ENCODE data around the gene CRTC2.

CRTC2 gene

DNA sequence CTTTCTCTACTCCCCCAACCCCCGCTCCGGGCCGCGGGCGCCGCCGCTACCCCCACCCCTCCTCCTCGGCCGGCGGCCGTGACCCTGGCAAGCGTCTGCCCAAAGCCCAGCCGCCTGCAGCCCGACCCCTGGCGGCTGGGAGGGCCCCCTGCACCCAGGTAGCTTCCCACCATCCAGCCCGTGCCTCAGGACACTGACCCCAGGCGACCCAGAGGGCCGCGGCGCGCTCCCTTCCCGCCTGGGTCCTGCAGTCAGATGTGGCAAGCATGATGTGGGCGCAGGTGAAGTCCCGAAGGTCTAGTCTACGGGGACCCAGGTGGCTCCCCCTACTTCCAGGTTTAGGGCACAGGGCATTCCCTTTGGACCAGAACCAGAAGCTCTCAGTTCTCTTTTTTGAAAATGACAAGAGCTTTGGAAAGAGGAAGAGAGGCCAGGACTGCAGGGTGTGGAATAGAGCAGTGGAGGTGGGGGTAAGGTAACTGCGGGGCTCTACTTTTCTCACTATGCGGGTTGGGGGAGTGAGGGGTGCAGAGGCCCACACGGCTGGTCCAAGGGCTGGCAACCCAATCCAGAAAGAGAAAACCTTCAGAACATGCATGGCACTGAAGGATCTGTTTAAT, 11.7 kb downstream of the CRTC2 start, which contains the start of gene DENND4B:
TSS of gene DENND4B (minus strand) at position 97 of the 620 bp plus-strand sequence. CDS start 2,344 bp downstream, outside the sequence.
- DNase-seq (ENCODE audit: low spot score) = peak; percentile 74

DNA sequence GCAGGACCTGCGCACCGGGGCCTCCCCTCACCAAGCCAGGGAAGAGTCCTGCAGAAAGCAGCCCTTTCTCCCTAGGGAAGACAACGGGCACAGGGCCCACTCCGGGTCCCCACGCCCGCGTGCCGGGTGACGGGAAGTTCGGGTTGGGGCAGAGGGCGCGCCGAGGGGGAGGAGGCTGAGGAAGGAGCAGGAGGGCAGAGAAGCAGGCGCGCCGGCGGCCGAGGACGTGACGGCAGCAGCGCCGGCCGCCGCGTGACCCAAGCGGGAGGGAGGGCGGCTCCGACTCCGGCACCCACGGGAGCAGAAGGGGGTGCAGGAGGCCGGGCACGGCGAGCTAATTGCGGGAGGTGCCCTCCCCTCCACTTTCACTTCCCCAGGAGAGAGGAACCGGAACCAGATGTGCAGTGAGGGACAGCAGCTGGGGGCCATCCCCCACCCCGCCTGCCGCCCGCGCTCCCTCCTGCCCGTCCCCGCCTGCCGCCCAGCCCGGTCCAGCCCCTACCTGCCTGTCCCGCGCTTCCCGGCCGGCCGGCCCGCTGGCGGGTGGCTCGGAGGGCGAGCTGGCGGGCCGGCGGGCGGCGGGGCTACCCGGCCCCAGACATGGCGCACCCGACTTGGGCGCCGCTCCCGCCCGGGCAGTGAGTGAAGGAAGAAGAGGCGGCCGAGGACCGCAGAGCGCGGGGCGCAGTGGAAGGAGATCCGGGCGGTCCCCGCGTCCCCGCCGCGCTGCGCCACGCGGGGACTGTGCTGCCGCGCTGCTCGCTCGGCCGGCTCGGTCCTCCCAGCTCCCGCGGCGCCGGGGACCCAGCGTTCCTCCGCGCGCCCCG, 12.4 kb downstream of the CRTC2 start:
- DNase-seq (ENCODE audit: low spot score) = peak; percentile 73

DNA sequence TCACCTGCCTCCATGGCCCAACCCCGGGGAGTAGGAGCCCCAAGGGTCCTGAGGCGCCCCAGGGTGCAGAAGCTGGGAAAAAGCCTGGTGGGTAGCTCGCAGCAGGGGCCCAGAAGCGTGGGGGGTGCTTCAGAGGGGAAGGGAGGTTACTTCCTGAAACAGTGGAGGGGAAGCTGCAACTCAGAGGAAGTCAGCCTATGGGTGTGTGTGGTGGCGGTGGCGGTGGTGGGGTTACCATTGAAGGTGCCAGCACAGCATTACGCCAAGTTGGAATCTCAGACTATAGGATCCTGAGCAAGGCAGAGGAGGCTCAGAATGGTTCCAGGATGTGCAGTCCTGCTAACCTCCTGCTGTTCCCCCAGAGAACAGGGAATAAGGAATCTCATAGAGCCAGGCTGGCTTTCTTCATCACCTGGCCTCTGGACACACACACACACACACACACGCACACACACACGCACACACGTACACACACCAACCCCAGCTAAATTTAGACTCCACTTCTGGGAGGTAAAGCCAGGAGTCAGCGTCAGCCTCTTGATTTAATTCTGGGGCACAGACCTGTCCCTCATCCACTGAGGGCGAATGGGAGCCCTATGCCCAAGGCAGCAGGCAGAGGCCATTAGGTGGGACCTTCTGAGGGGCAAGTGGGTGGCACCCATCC, 13.1 kb downstream of the CRTC2 start:
- DNase-seq (ENCODE audit: low spot score) = peak; percentile 80

DNA sequence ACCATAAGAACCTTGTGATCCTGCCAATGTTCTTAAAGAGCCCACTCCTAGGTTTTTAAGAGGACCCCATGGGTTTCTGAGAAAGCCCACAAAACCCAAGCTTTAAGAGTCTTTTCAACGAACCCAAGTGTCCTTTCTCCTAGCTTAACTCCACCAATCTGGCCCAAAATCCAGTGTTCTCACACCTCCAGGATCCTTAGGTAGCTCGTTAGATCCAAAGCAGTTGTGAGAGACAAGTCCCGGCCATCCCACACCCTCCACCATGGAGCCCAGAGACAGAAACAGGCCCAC, 13.6 kb downstream of the CRTC2 start:
- no peak for DNase-seq (ENCODE audit: low spot score)

DNA sequence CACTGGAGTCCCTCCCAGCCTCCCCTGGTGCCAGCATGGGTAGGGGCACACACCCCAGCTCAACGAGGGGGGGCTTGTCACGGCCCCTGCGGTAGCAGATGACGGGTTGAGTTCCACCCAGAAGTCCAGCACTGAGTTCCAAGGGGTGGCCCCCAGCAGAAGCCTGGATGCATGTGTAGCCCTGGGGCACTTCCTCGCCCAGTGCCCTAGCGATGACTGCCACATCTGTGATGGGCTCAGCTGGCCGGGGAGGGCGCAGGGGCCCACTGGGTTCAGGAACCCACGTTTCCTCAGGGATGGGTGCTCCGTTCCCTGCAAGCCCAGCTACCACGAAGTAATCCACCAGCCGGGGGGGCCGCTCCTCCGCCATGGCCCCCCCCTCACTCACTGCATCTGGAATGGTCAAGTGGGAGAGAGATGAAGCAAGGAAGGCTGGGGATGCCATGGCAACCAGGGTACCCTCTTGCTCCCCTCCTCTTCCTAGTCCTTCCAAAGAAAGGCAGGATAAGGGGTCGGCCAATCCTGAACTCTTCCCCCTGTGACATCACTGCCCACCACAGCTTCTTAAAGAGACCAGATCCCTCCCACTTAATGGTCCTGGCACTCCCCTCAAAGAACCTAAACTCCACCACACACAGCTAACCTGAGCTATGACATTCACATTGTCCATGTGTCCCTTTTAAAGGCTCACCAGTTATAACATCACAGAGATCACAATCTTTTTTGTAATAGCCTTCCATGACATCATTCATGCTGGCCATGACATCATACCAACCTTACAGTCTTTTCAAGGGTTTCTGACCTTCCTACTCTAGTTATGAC, 14.2 kb downstream of the CRTC2 start:
- no peak for DNase-seq (ENCODE audit: low spot score)

DNA sequence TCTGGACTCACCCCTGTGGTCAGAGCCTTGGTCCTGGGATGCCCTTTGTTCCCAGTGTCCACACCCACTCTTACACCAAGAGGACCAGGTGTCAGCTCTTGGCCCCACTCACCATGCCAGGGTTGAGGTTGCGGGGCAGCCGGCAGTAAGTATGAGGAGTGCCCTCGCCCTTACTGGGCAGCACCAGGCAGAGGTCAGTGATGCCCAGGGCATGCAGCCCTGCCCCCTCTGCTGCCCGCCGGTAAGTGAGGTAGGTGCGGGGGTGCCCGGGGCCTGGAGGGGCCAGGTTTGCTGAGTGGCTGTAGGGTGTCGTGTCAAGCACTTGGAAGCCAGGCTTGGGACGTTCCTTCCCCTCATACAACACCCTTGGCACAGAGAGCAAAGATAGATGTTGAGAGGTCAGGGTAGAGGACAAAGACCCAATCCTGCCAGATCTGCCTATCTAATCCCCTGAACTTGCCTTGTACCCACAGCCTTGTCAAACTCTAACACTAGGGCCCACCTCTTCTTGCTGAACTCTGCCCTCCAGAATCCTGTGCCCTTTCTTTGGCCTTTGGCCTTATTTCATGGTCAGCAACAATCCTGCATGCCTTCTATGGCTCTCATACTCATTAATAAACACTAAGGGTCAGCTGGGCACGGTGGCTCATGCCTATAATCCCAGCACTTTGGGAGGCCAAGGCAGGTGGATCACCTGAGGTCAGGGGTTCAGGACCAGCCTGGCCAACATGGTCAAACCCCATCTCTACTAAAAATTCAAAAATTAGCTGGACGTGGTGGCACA, 15.5 kb downstream of the CRTC2 start:
- DNase-seq (ENCODE audit: low spot score) = no peak

DNA sequence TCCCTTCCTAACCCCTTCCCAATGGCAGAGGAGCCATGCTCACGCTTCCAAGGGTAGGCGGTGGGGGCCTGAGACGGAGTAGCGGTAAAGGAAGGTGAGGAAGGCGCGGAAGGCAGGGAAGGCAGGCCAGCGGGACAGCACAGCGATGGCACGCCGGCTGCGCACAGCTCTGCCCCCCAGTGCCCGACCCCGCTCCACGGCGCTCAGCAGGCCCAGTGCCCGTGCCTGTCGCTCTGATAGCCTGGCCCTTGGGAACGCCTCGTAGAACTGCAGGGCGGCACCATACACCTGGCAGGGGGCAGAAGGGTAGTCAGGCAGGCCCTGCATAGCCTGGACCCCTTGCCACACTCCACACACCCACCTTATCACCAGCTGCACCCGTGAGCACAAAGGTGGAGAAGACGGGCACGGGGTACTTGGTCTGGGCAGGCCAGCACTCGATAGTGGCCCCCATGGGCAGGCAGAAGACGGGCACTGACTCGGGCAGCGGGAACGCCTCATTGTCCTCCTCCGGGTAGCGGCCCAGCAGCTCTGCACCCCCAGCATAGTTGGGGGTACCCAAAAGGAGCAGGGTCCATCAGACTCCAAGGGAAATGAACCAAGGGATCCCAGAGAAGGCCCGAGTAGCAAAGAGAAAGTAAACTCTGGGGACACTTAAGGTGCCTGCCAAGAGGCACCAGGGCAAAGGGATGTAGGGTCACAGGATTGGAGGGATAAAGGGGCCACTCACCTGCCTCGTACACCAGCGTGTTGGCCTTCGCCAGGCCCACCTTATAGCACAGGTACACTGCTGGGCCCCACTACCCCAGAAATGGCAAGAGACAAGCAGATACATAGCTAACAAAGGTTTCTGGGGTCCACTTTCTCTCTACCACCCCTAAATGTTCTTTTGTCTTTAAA, 16.3 kb downstream of the CRTC2 start:
- DNase-seq (ENCODE audit: low spot score) = no peak

DNA sequence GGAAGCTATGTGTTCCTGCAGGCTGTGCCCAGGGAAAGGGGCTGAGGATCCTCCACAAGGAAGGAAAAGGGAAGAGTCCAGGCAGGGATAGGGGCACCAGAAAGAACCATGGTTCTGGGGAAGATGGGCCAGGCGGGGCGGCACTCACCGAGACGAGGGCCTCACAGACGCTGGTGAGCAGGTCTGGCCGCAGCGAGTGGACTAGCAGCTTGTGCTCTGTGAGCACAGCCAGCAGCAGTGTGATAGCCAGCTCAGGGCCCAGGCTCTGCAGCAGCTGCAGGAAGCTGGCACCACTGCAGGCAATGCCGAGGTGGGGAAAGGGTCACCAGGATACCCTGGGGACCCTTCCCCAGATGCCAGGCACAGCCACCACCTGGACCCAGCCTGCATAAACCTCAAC, 17.7 kb downstream of the CRTC2 start:
- no peak for DNase-seq (ENCODE audit: low spot score)

DNA sequence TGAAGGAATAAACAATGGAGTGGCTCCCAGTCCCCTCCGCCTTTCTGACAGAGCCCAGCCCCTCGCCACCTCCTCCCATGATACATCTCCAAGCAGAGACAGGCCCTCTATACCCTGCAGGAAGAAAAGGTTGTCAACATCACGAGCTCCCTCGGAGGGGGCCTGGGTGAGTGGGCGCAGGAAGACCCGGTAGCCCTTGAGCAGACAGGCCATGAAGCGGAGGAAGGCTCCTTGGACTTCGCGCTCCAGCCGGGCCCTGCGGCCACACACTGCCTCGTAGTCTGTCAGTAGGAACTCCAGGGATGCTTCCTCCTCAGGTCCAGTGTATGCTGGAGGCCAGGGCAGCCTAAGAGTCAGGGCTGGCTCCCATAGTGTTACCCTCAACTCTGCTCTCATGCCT, 18.9 kb downstream of the CRTC2 start:
- no peak for DNase-seq (ENCODE audit: low spot score)

DNA sequence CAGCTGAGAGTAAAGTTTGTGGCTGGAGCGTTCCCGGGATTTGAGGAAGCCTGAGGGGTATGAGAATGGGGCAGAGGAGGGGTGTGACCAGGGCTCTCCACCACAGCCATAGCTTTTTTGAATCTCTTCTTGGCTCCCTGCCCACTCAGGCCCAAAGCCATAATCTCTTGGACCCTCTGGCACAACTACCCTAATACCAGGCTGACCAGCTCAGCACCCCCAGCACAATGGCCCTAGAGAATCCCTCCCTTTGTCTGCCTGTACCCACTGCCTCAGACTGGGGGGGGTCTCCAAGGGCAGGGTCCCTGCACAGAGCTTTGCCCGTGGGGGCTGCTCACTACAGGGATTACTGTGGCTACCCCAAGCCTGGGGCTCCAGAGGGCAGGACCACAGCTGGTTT, 19.4 kb downstream of the CRTC2 start:
- DNase-seq (ENCODE audit: low spot score) = no peak

DNA sequence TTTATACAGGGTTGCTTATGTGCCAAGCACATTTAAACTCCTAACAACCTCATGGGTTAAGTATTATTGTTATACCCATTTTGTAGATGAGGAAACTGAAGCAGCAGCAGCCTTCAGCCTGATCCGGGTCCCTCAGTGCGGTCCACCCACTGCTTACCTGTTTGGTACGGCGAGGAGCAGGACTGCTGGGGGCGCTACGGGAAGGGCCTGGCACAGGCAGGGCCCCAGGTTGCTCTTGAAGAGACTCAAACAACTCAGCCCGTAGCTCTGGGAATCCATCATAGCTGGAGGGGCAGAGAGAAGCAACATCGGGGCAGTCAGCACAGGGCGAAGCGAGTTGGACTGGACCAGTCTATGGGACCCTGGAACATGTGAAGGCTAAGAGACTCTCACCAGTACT, 21.1 kb downstream of the CRTC2 start:
- no peak for DNase-seq (ENCODE audit: low spot score)

DNA sequence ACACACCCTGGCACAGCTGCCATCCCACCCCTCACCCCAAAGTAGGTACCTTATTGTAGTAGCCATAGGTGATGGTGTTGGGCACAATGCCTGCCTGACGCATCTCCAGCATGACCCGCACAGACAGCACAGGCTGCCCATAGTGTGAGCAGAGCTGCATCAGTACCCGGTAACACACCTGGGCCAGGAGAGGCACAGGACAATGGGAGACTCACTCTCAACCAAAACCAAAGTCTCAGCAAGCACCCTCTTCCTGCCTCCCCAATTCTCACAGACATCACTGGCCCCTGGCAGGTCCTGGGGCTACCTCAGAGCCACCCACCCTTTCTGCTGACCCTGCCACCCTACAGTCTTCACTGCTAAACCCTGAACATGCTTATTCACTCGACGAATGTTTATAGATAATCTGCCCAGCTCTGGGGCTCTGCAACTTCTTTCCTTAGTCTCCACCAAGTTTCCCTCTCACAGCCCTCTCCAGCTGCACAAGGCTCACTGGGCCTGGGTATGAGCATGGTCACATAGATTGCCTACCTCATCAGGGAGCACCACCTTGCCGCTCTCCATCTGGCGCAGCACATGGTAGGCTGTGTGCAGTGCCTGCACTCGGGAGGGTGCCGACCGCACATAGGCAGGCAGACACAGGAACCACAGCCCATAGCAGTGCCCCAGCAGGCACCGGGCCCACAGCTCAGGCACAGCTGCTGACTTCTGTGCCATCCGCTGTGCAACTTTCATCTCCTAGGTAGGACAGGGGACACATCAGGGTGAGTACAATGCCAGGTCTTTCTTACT, 22.2 kb downstream of the CRTC2 start:
- DNase-seq (ENCODE audit: low spot score) = no peak

DNA sequence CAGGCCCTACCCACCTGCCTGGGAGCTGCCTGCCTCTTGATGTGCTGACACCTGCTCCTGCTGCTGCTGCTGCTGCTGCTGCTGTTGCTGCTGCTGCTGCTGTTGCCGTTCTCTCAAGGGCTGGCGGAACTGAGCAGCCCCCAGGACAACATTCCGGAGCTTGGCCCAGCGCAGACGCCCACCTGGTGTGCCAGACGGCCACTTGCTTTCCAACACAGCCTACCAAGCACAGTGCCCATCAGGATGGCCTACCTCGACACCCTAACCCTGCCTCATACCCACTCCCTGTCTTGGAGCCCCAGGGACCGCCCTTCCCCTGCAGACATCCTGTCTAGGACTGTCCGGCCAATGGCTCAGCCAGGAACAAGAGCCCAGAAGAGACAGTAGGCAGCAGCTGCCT, 23.7 kb downstream of the CRTC2 start:
- no peak for DNase-seq (ENCODE audit: low spot score)

DNA sequence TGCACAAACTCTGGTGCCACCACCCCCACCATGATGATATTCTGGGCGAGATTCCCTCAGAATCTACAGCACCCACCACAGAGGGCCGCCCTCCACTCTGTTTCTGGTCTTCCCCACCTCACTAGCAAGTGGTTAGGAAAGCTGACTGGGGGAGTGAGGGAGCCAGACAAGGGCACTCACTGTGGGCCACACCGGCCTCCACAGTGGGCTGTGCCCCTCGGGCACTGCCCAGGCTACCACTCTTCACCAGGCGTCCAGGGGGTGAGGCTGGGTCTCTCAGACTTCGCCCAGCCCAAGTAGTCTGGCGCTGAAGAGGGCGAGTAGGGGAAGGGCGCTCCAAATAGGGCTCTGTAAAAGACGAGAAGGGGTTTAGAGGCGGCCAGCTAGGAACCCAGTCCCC, 24.5 kb downstream of the CRTC2 start:
- DNase-seq (ENCODE audit: low spot score) = no peak

DNA sequence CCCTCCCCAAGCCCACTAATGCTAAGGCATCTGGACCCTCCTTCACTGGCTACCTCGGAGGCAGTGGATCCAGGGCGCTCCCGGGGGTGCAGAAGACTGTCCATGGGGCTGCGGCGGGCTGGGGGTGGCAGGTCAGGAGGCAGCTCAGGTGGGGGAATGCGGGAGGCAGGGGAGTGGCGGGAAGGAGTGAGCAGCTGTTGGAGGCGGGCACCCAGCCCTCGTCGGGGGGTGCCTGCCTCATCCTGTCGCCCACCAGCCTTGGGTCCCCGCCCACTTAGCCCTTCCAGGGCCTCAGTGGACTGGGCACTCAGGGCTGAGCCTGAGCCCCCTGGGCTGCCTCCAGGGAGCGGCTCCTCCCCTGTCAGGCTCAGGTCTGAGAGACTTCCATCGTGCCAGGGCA, 25.0 kb downstream of the CRTC2 start:
- no peak for DNase-seq (ENCODE audit: low spot score)

DNA sequence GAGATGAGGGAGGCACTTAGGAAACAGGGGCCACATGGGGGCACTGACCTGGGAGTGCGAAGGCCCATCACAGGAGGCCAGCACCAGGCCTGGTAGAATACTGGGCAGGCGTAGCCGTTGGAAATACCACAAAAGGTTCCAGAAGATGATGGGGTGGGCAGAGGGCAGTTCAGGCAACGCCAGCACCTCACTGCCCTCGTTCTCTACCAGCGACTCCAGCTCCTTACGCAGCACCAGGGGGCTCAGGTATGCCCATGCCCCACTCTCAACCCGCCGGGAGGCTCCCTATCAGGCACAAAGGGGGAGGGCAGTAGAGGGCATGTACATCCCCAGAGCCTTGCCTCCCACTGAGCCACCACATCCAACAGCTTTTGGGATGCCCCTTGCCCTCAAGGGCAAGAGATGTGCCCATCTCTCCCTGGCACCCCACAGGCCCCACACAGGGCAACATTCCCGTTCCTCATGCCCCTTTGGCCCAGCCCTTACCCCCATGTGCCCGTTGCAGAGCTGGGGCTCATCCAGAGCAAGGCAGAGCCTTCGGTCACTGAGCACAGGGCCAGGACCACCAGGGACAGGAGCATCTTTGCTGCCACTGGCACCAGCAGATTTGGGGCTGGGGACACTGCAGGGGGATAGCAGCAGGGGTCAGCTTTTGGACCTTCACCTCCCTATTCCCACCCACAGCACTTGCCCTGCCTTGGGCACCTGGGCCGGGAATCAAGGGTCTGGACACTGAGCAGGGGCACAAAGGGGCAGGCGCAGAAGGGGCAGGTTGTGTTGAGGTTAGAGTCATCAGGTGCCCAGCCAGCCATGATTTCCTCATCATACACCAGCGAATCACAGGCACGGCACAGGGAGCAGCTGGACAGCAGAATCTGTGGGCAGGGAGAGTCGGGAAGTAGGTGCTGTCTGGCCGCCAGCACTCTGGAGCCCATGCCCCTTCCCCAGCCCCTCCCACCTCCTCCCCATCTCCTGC, 26.0 kb downstream of the CRTC2 start:
- no peak for DNase-seq (ENCODE audit: low spot score)

DNA sequence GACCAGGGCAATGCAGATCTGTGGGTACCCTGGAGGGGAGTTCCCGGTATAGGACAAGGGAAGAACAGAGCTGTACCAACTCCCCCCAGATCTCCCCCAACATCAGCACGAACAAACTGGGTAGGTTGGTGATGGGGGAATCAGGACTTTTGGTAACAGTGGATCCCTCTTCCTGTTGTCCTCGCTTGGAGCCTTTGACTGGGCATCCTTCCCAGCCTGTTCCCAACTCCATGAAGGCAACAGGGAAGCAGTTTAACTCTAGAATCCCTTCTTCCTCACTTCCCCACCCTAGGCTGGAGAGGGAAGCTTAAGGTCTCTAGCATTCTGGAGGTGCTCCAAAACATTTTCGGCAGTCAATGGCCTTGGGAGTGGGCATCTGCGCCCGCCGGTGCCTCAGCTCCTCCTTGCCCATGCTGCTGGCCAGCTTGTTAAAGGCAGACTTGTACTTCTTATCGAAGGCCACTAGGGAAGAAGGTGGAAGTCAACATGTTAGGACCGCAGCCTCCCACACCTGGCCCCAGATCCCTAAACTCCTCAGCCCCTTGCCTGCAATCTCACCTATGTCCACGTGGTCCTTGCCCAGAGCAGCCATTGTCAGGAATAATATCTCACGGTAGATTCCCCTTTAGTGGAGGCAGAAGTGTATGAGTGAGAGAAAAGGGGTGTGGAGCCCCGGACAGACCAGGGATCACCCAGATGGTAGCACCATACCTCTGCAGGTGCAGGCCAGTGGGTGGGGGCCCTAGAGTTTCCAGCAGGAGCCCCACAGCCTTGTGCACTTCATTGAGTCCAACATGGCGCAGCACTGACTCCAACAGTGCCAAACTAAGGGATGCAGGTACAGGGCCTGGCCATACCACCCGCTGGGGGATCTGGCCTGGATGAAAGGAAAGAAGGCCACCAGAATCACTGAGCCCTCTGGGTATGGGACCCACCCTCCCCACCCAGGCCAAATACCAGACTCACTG, 28.1 kb downstream of the CRTC2 start:
- DNase-seq (ENCODE audit: low spot score) = no peak

Data from CD4-positive, alpha-beta T cell treated with Interleukin-6 at 100 ng/mL for 8 hours (primary cell).